Non-pigmented ciliary epithelial cell (primary cell): Measurements from ENCODE around the gene PLOD1.
"Not testable (repeated sequence)": the region's sequence is repeated elsewhere in the genome, so short reads cannot be mapped to it uniquely, and the experiment has no call there.

Source experiments
- DNase-seq: peaks from one replicate; pipeline ENCODE4 v3.0.0-alpha.2; 2010; ENCODE audit warnings: low read depth

Gene PLOD1

GRCh38 chr1:12008355-12008754, 73.8 kb downstream of the PLOD1 start:
- DNase-seq, result not testable (repeated sequence)

GRCh38 chr1:12009318-12009947, 74.9 kb downstream of the PLOD1 start:
- no peak for DNase-seq

- DNase-seq, result no peak
Observed at GRCh38 chr1:12010746-12011570, 76.4 kb downstream of the PLOD1 start.

GRCh38 chr1:12011998-12012397, 77.5 kb downstream of the PLOD1 start:
- no peak for DNase-seq

GRCh38 chr1:12012560-12013316, 78.2 kb downstream of the PLOD1 start:
- no peak for DNase-seq

GRCh38 chr1:12014141-12014991, 79.8 kb downstream of the PLOD1 start:
- DNase-seq, result peak; percentile 32

- DNase-seq, result peak; percentile 42
Observed at GRCh38 chr1:12015001-12015491, 80.5 kb downstream of the PLOD1 start.

- DNase-seq, result no peak
Observed at GRCh38 chr1:12015499-12015898, 81.0 kb downstream of the PLOD1 start.

GRCh38 chr1:12016182-12016581, 81.7 kb downstream of the PLOD1 start:
- DNase-seq, result no peak

- DNase-seq, result no peak
Observed at GRCh38 chr1:12019858-12020509, 85.5 kb downstream of the PLOD1 start.

GRCh38 chr1:12021616-12022015, 87.1 kb downstream of the PLOD1 start:
- no peak for DNase-seq

GRCh38 chr1:12022036-12022435, 87.5 kb downstream of the PLOD1 start:
- no peak for DNase-seq
